HG03575 (cell line): ENCODE measurements around the gene PUDP.
A peak's percentile ranks its signal among the peaks of the same experiment; 100 is the strongest.
"Not testable (repeated sequence)": the region's sequence is repeated elsewhere in the genome, so short reads cannot be mapped to it uniquely, and the experiment has no call there.

Experiments used
- ATAC-seq: cut with Tn5 transposase; IDR thresholded peaks from one replicate; pipeline ENCODE4 v1.9.1; 2021; ENCODE audit not compliant: unreplicated experiment, insufficient number of reproducible peaks, low FRiP score; ENCODE audit errors: extremely low read depth

Gene PUDP

GRCh38 chrX:7147978-7148854 is at the start of gene PUDP:
Gene PUDP, minus strand, starts transcription at chrX:7148153. Its CDS starts 40 bp downstream, at chrX:7148113.
- ATAC-seq = peak; percentile 30

- ATAC-seq = no peak
These were observed 46.7 kb upstream of the PUDP start for GRCh38 chrX:7194606-7195005.

- no peak for ATAC-seq
These were observed 44.9 kb upstream of the PUDP start for GRCh38 chrX:7192871-7193270.

GRCh38 chrX:7191681-7192110 is 43.7 kb upstream of the PUDP start:
- no peak for ATAC-seq

GRCh38 chrX:7190157-7190556 is 42.2 kb upstream of the PUDP start:
- ATAC-seq = no peak

- ATAC-seq = no peak
These were observed 40.7 kb upstream of the PUDP start for GRCh38 chrX:7188672-7189071.

- ATAC-seq = no peak
These were observed 36.9 kb upstream of the PUDP start for GRCh38 chrX:7184816-7185215.

GRCh38 chrX:7179446-7179845 is 31.5 kb upstream of the PUDP start:
- no peak for ATAC-seq

- not testable (repeated sequence) for ATAC-seq
These were observed 30.9 kb upstream of the PUDP start for GRCh38 chrX:7178859-7179258.

GRCh38 chrX:7170898-7171297 is 22.9 kb upstream of the PUDP start:
- ATAC-seq = no peak

GRCh38 chrX:7169627-7170026 is 21.7 kb upstream of the PUDP start:
- no peak for ATAC-seq

GRCh38 chrX:7168371-7168770 is 20.4 kb upstream of the PUDP start:
- no peak for ATAC-seq

- ATAC-seq = no peak
These were observed 16.2 kb upstream of the PUDP start for GRCh38 chrX:7164174-7164573.

GRCh38 chrX:7163146-7163677 is 15.3 kb upstream of the PUDP start:
- no peak for ATAC-seq

GRCh38 chrX:7159149-7159861 is 11.4 kb upstream of the PUDP start:
- ATAC-seq = no peak

- ATAC-seq = no peak
These were observed 10.6 kb upstream of the PUDP start for GRCh38 chrX:7158468-7158990.

- no peak for ATAC-seq
These were observed 8.9 kb upstream of the PUDP start for GRCh38 chrX:7156879-7157278.

GRCh38 chrX:7155163-7155562 is 7.2 kb upstream of the PUDP start:
- no peak for ATAC-seq

GRCh38 chrX:7154041-7154597 is 6.2 kb upstream of the PUDP start:
- ATAC-seq = no peak
